H1 (cell line): ENCODE results near the gene FOXN3. TPM values are rescaled to one million over a fixed set of nuclear protein-coding genes. Genes with fewer than 3 reads are reported as not detected.

Experiments used
- POU5F1 ChIP-seq: IDR thresholded peaks from 2 replicates; pipeline ENCODE4 v1.6.1; 2011; ENCODE audit warnings: low read depth, mild to moderate bottlenecking, low read length, moderate library complexity
- SRF ChIP-seq: IDR thresholded peaks from 2 replicates; pipeline ENCODE4 v1.6.1; 2011; ENCODE audit warnings: mild to moderate bottlenecking, low read depth, low read length, moderate library complexity
- TBP ChIP-seq: IDR thresholded peaks from 2 replicates; pipeline ENCODE4 v1.6.1; 2011; ENCODE audit warnings: low read depth, low read length, improper control_type of control experiment
- TCF12 ChIP-seq: IDR thresholded peaks from 2 replicates; pipeline ENCODE4 v1.6.1; 2011; ENCODE audit warnings: low read depth, mild to moderate bottlenecking, low read length
- polyA plus RNA-seq, 7 experiments: library from polyadenylated mRNA; depleted of rRNA in 3 of 7; stranded (reverse) in 5 of 7; unstranded in 2 of 7; fragments of >200 nt in 5 of 7; fragments of 200-250 nt in 2 of 7; gene quantifications; 1 replicate in 5 of 7; 2 replicates in 1 of 7; 4 replicates in 1 of 7; pipeline versions ENCODE4 v1.2.1 to v1.2.3, GENCODE V29; 2011 to 2013; ENCODE audit warnings: missing spikeins in 2 of 7, mixed read lengths in 2 of 7
- total RNA-seq: library from RNA; stranded (reverse); fragmentation: NEBNext Ultra II Directional; extraction: Animal tissue kit (Norgen Biotek cat#: 25700); gene quantifications from 2 replicates; pipeline ENCODE4 v1.2.1, GENCODE V29; 2021
- TF ChIP-seq, protein P1 (sequence below): fragments of 300-600 bp; sonication (generic); IDR thresholded peaks from 2 replicates; pipeline ENCODE4 v1.7.1; 2012; ENCODE audit warnings: low read length, moderate library complexity, mild to moderate bottlenecking, inconsistent platforms; ENCODE audit not compliant: insufficient replicate concordance

The FOXN3 gene
- total and polyA plus RNA-seq, 2 of the 8 experiments (the other 6 are each of a cell fraction or from before 2014, with no cell fraction given), result 52.6 to 178 TPM

DNA sequence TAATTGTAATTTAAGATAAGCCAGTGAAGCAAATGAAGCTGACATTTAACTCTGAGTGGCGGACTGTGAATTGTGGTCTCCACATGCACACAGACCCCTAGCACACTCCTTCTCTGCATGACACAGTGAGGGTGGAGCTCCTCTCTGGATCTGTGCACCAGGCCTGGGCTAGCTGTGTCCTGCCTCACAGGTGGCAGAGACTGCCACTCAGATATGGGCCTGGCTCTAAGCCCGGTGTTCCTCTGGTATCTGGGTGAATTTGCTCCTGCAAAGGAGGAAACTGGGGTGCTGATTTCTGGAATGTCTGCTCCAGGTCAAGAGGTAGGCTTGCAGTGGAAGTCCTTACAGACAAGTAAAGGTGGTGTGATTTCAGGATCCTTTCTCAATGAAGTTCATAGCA is 282.4 kb downstream of the FOXN3 start (continued):
- TF ChIP-seq, protein P1, sequence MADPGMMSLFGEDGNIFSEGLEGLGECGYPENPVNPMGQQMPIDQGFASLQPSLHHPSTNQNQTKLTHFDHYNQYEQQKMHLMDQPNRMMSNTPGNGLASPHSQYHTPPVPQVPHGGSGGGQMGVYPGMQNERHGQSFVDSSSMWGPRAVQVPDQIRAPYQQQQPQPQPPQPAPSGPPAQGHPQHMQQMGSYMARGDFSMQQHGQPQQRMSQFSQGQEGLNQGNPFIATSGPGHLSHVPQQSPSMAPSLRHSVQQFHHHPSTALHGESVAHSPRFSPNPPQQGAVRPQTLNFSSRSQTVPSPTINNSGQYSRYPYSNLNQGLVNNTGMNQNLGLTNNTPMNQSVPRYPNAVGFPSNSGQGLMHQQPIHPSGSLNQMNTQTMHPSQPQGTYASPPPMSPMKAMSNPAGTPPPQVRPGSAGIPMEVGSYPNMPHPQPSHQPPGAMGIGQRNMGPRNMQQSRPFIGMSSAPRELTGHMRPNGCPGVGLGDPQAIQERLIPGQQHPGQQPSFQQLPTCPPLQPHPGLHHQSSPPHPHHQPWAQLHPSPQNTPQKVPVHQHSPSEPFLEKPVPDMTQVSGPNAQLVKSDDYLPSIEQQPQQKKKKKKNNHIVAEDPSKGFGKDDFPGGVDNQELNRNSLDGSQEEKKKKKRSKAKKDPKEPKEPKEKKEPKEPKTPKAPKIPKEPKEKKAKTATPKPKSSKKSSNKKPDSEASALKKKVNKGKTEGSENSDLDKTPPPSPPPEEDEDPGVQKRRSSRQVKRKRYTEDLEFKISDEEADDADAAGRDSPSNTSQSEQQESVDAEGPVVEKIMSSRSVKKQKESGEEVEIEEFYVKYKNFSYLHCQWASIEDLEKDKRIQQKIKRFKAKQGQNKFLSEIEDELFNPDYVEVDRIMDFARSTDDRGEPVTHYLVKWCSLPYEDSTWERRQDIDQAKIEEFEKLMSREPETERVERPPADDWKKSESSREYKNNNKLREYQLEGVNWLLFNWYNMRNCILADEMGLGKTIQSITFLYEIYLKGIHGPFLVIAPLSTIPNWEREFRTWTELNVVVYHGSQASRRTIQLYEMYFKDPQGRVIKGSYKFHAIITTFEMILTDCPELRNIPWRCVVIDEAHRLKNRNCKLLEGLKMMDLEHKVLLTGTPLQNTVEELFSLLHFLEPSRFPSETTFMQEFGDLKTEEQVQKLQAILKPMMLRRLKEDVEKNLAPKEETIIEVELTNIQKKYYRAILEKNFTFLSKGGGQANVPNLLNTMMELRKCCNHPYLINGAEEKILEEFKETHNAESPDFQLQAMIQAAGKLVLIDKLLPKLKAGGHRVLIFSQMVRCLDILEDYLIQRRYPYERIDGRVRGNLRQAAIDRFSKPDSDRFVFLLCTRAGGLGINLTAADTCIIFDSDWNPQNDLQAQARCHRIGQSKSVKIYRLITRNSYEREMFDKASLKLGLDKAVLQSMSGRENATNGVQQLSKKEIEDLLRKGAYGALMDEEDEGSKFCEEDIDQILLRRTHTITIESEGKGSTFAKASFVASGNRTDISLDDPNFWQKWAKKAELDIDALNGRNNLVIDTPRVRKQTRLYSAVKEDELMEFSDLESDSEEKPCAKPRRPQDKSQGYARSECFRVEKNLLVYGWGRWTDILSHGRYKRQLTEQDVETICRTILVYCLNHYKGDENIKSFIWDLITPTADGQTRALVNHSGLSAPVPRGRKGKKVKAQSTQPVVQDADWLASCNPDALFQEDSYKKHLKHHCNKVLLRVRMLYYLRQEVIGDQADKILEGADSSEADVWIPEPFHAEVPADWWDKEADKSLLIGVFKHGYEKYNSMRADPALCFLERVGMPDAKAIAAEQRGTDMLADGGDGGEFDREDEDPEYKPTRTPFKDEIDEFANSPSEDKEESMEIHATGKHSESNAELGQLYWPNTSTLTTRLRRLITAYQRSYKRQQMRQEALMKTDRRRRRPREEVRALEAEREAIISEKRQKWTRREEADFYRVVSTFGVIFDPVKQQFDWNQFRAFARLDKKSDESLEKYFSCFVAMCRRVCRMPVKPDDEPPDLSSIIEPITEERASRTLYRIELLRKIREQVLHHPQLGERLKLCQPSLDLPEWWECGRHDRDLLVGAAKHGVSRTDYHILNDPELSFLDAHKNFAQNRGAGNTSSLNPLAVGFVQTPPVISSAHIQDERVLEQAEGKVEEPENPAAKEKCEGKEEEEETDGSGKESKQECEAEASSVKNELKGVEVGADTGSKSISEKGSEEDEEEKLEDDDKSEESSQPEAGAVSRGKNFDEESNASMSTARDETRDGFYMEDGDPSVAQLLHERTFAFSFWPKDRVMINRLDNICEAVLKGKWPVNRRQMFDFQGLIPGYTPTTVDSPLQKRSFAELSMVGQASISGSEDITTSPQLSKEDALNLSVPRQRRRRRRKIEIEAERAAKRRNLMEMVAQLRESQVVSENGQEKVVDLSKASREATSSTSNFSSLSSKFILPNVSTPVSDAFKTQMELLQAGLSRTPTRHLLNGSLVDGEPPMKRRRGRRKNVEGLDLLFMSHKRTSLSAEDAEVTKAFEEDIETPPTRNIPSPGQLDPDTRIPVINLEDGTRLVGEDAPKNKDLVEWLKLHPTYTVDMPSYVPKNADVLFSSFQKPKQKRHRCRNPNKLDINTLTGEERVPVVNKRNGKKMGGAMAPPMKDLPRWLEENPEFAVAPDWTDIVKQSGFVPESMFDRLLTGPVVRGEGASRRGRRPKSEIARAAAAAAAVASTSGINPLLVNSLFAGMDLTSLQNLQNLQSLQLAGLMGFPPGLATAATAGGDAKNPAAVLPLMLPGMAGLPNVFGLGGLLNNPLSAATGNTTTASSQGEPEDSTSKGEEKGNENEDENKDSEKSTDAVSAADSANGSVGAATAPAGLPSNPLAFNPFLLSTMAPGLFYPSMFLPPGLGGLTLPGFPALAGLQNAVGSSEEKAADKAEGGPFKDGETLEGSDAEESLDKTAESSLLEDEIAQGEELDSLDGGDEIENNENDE, result no peak
- TF ChIP-seq TBP, result no peak
- TF ChIP-seq SRF, result no peak
- TF ChIP-seq TCF12, result no peak
- TF ChIP-seq POU5F1, result no peak
